ENCODE results near the gene UNC5A.

DNA sequence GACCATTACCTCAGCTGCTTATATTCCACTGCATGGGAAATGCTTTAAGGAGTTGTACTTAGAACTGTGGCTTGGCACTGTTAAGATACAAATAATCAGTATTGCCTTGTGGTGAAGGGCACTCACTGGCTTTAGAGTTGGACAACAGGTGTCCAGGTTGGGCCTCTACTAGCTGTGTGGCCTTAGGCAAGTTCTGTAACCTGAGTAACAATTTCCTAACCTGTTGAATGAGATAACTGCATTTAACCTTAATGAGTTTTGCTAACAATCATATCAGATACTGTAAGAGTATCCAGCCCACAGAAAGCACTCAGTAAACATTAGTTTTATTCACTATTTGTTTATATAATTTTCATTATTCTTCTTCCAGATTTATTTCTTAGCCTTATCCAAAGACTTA is 106.0 kb downstream of the UNC5A start:
- TF ChIP-seq, protein P1, sequence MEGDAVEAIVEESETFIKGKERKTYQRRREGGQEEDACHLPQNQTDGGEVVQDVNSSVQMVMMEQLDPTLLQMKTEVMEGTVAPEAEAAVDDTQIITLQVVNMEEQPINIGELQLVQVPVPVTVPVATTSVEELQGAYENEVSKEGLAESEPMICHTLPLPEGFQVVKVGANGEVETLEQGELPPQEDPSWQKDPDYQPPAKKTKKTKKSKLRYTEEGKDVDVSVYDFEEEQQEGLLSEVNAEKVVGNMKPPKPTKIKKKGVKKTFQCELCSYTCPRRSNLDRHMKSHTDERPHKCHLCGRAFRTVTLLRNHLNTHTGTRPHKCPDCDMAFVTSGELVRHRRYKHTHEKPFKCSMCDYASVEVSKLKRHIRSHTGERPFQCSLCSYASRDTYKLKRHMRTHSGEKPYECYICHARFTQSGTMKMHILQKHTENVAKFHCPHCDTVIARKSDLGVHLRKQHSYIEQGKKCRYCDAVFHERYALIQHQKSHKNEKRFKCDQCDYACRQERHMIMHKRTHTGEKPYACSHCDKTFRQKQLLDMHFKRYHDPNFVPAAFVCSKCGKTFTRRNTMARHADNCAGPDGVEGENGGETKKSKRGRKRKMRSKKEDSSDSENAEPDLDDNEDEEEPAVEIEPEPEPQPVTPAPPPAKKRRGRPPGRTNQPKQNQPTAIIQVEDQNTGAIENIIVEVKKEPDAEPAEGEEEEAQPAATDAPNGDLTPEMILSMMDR (IDR thresholded peaks at IDR 0.05 in 2 of 3, conservative IDR thresholded peaks at IDR 0.05 in 1 of 3; ENCODE audit: borderline replicate concordance in 1 of 3, insufficient read depth in 1 of 3, low read depth in 2 of 3, low read length in 2 of 3) = no peak
- TF ChIP-seq ZFX (IDR thresholded peaks at IDR 0.05) (no peak), POLR2A (IDR thresholded peaks at IDR 0.05; ENCODE audit: borderline replicate concordance, extremely low read depth, insufficient read depth, insufficient read length) (no peak)
